ENCODE measurements around the gene SLC37A1.

Gene SLC37A1

DNA sequence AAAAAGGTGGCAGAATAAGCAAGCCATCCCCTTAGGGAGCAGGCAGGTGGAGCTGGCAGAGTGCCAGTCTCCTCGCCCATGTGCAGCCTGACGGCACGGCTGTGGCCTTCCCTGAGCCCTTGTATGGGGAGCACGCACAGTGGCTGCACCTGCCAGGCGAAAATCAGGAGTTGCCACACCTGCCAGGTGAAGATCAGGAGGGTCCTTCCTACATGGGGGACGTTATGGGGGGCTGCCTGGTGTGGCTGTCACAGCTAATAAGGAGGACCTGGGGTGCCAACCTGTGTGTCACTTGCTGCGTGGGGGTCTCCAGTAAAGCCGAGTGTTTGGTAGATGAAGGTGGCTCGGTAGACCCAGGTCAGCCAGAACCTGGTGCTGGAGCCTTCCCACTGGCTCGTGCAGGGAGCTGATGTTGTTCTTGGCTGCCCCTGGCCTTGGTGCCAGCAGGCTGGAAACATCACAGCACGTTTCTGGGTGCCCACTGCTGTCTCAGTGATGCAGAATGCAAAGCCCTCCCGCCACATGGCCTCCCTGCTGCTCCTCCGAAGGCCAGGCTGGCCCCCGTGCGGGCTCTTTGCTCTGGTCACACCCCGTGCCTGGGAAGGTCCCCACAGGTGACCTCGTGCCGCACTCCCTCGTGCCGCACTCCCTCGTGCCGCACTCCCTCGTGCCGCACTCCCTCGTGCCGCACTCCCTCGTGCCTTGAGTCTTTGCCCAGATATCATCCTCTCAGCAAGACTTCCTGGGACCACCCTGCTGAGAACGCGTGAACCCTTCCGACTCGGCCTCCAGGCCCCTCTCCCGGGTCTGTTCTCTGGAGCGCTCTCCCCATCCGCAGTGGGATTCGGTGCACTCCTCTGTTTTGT lies 55.4 kb downstream of the SLC37A1 start:
- TF ChIP-seq, protein P1, sequence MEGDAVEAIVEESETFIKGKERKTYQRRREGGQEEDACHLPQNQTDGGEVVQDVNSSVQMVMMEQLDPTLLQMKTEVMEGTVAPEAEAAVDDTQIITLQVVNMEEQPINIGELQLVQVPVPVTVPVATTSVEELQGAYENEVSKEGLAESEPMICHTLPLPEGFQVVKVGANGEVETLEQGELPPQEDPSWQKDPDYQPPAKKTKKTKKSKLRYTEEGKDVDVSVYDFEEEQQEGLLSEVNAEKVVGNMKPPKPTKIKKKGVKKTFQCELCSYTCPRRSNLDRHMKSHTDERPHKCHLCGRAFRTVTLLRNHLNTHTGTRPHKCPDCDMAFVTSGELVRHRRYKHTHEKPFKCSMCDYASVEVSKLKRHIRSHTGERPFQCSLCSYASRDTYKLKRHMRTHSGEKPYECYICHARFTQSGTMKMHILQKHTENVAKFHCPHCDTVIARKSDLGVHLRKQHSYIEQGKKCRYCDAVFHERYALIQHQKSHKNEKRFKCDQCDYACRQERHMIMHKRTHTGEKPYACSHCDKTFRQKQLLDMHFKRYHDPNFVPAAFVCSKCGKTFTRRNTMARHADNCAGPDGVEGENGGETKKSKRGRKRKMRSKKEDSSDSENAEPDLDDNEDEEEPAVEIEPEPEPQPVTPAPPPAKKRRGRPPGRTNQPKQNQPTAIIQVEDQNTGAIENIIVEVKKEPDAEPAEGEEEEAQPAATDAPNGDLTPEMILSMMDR (IDR thresholded peaks at IDR 0.05; ENCODE audit: insufficient read depth, missing control alignments) = no peak
- DNase-seq (ENCODE audit: insufficient read length, low spot score) = no peak
- FAIRE-seq = no peak

- no peak for DNase-seq (ENCODE audit: insufficient read length, low spot score)
- TF ChIP-seq, protein P1 (IDR thresholded peaks at IDR 0.05; ENCODE audit: insufficient read depth, missing control alignments) = no peak
- no peak for FAIRE-seq
These were observed 56.2 kb downstream of the SLC37A1 start for GRCh38 chr21:42569732-42570301.

DNA sequence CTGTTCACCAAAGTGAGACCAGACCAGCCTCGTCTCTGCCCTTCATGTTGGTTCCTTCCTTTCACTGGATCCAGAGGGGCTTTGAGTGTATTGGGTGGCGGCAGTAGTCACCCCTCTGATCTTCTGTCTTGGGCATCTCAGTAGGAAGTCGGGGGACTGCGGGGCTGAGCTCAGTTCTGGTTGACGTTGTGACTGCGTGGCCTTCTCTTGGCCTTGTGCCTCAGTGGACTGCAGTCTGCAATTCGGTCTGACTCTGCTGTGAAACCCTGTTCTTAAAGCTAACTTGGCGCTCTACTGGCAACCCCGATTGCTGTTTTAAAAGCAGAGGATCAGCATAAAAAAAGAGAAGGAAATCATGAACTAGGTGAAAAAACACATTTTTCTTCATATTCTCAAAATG lies 56.7 kb downstream of the SLC37A1 start:
- TF ChIP-seq, protein P1 (IDR thresholded peaks at IDR 0.05; ENCODE audit: insufficient read depth, missing control alignments) = no peak
- DNase-seq (ENCODE audit: insufficient read length, low spot score) (no peak), FAIRE-seq (no peak)

GRCh38 chr21:42570841-42571387 lies 57.3 kb downstream of the SLC37A1 start:
- TF ChIP-seq, protein P1 (IDR thresholded peaks at IDR 0.05; ENCODE audit: insufficient read depth, missing control alignments) = no peak
- FAIRE-seq = no peak
- no peak for DNase-seq (ENCODE audit: insufficient read length, low spot score)

DNA sequence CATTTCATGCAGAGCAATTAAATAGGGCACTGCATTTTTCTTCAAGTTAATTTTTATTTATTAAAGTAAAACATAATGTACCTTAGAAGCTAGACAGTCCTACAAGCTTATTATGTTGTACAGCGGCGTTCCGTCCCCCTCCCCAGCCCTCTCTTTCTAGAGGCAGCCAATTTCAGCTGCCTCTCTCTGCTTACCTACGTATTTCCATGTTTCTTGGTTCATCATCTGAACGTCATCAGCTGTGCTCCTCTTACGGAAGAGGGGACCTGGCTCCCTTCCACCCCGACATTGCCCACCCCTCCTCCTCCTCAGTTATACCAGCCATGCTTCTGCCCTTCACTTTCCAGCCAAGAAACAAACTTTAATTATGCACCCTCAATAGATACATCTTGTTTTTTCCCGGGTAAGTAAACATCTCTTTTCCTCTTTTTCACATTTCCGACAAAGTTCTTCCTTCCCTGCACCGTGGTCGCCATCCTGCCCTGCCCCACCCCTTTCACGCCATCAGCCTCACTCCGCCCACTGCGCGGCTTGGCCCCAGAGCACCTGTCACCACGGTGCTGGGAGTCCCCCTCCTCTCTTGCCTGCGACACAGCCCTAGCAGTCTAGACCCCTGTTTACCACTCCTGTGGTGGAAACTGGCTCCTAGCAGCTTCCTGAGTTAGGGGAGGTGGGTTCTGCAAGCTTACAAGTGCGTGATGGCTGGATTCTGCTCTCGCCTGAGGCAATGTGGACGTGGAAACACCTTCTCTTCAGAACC lies 57.9 kb downstream of the SLC37A1 start:
- no peak for FAIRE-seq

GRCh38 chr21:42572906-42573495 lies 59.3 kb downstream of the SLC37A1 start:
- FAIRE-seq (no peak), DNase-seq (ENCODE audit: insufficient read length, low spot score) (no peak)

More for the DNA sequence above, 57.9 kb downstream of the SLC37A1 start:
- TF ChIP-seq, protein P1 (IDR thresholded peaks at IDR 0.05; ENCODE audit: insufficient read depth, missing control alignments) = no peak
- DNase-seq (ENCODE audit: insufficient read length, low spot score) = no peak

More at GRCh38 chr21:42572906-42573495, 59.3 kb downstream of the SLC37A1 start:
- TF ChIP-seq, protein P1 (IDR thresholded peaks at IDR 0.05; ENCODE audit: insufficient read depth, missing control alignments) = no peak

Measured in D721Med (cell line).